ENCODE measurements around the gene MRPS18B. TPM values are rescaled to one million over a fixed set of nuclear protein-coding genes. Genes with fewer than 3 reads are reported as not detected.
"Not testable (repeated sequence)": the region's sequence is repeated elsewhere in the genome, so short reads cannot be mapped to it uniquely, and the experiment has no call there.

Gene MRPS18B
- total RNA-seq, 3 donors from 2014 or later: 42.1 to 70.8 (median 52.4) TPM

- H3K9me3 ChIP-seq: no peaks in the 10 kb centered on the region
- TF ChIP-seq POLR2AphosphoS5 (IDR thresholded peaks at IDR 0.05) (no peak), POLR2A (IDR thresholded peaks at IDR 0.05) (no peak)
- TF ChIP-seq, protein P1, sequence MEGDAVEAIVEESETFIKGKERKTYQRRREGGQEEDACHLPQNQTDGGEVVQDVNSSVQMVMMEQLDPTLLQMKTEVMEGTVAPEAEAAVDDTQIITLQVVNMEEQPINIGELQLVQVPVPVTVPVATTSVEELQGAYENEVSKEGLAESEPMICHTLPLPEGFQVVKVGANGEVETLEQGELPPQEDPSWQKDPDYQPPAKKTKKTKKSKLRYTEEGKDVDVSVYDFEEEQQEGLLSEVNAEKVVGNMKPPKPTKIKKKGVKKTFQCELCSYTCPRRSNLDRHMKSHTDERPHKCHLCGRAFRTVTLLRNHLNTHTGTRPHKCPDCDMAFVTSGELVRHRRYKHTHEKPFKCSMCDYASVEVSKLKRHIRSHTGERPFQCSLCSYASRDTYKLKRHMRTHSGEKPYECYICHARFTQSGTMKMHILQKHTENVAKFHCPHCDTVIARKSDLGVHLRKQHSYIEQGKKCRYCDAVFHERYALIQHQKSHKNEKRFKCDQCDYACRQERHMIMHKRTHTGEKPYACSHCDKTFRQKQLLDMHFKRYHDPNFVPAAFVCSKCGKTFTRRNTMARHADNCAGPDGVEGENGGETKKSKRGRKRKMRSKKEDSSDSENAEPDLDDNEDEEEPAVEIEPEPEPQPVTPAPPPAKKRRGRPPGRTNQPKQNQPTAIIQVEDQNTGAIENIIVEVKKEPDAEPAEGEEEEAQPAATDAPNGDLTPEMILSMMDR (IDR thresholded peaks at IDR 0.05): no peak
- peaks cover 25% of the 10 kb centered on the region for H3K36me3 ChIP-seq
- intact Hi-C loops (cut with DNase I; ENCODE audit: low total_unique reads): no loop called here
- no peak overlapping the region for H3K27ac ChIP-seq
- H3K4me1 ChIP-seq: no peaks in the 10 kb centered on the region
- DNase-seq (ENCODE audit: low spot score in 2 of 2): no peak
- no peaks in the 10 kb centered on the region for H3K27me3 ChIP-seq
- no peak overlapping the region for H3K4me3 ChIP-seq
These were observed 39.8 kb downstream of the MRPS18B start for GRCh38 chr6:30657454-30657853.

DNA sequence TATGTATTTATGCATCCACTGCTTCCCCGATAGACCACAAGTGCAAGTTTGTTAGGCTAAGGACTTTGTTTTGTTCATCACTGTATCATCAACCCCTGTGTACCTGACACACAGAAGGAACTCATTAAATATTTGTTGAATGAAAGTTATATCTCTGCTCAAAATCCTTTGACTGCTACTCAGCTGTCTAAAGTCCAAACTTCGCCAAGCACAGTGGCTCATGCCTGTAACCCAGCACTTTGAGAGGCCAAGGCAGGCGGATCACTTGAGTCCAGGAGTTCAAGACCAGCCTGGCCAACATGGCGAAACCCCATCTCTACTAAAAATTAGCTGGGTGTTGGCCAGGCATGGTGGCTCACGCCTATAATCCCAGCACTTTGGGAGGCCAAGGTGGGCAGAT is 40.3 kb downstream of the MRPS18B start:
- DNase-seq (ENCODE audit: low spot score in 2 of 2); intact Hi-C loops (cut with DNase I; ENCODE audit: low total_unique reads); H3K4me3 ChIP-seq: not testable (repeated sequence)

GRCh38 chr6:30664994-30665767 is 47.5 kb downstream of the MRPS18B start:
- intact Hi-C loops (cut with DNase I; ENCODE audit: low total_unique reads): no loop called here
- no peaks in the 10 kb centered on the region for H3K9me3 ChIP-seq
- H3K27me3 ChIP-seq: no peaks in the 10 kb centered on the region
- TF ChIP-seq POLR2AphosphoS5 (IDR thresholded peaks at IDR 0.05) (no peak), POLR2A (IDR thresholded peaks at IDR 0.05) (no peak)
- TF ChIP-seq, protein P1 (IDR thresholded peaks at IDR 0.05): no peak
- H3K4me1 ChIP-seq: no peaks in the 10 kb centered on the region
- no peak overlapping the region for H3K27ac ChIP-seq
- no peak overlapping the region for H3K4me3 ChIP-seq
- H3K36me3 ChIP-seq: peaks cover 16% of the 10 kb centered on the region
- no peak for DNase-seq (ENCODE audit: low spot score in 2 of 2)

More for the DNA sequence above, 40.3 kb downstream of the MRPS18B start:
- H3K36me3 ChIP-seq: peaks cover 29% of the 10 kb centered on the region
- H3K9me3 ChIP-seq, H3K4me1 ChIP-seq, H3K27ac ChIP-seq, H3K27me3 ChIP-seq: not testable (repeated sequence)

GRCh38 chr6:30666300-30666699 is 48.7 kb downstream of the MRPS18B start:
- H3K9me3 ChIP-seq; DNase-seq (ENCODE audit: low spot score in 2 of 2); intact Hi-C loops (cut with DNase I; ENCODE audit: low total_unique reads); H3K4me1 ChIP-seq; H3K4me3 ChIP-seq; H3K27ac ChIP-seq; H3K27me3 ChIP-seq: not testable (repeated sequence)
- H3K36me3 ChIP-seq: peaks cover 16% of the 10 kb centered on the region

GRCh38 chr6:30670760-30671527 is 53.3 kb downstream of the MRPS18B start:
- H3K36me3 ChIP-seq: peaks cover 6% of the 10 kb centered on the region
- TF ChIP-seq POLR2A (IDR thresholded peaks at IDR 0.05): no peak
- TF ChIP-seq POLR2AphosphoS5 (IDR thresholded peaks at IDR 0.05): no peak
- TF ChIP-seq, protein P1 (IDR thresholded peaks at IDR 0.05): no peak
- H3K9me3 ChIP-seq: no peaks in the 10 kb centered on the region
- no peaks in the 10 kb centered on the region for H3K27me3 ChIP-seq
- H3K27ac ChIP-seq: no peak overlapping the region
- no peak for DNase-seq (ENCODE audit: low spot score in 2 of 2)
- intact Hi-C loops (cut with DNase I; ENCODE audit: low total_unique reads): loop anchor here (10.0 kb wide), 1 partner anchor 186 kb away; the partner anchor contains the start of gene HLA-E
- peaks cover 0 to 11% of the 10 kb centered on the region in 2 donors for H3K4me1 ChIP-seq
- H3K4me3 ChIP-seq: peak overlapping the region in 1 of 3 donors; percentile 95
